Upper lobe of left lung (tissue), 4 donors: ENCODE results near the gene TRAPPC8.

Experiments
- POLR2A ChIP-seq, 4 donors: fragments of 450-650 bp; IDR thresholded peaks; one replicate each; pipeline ENCODE4 v1.5.1; 2016 to 2017; ENCODE audit warnings: antibody characterized with exemption in 4 of 4, mild to moderate bottlenecking in 2 of 4
- POLR2AphosphoS5 ChIP-seq, 2 donors: sonication (generic); formaldehyde crosslinking; IDR thresholded peaks; one replicate each; pipeline ENCODE4 v1.5.1; 2017; ENCODE audit warnings: antibody characterized with exemption in 2 of 2
- TF ChIP-seq, protein P1 (sequence below), 6 experiments: fragments of 450-650 bp in 4 of 6; fragments of 200-600 bp in 2 of 6; sonication (generic) in 2 of 6; IDR thresholded peaks; one replicate each; pipeline ENCODE4 v1.5.1; 2016 to 2019; ENCODE audit warnings: antibody characterized with exemption in 6 of 6

DNA sequence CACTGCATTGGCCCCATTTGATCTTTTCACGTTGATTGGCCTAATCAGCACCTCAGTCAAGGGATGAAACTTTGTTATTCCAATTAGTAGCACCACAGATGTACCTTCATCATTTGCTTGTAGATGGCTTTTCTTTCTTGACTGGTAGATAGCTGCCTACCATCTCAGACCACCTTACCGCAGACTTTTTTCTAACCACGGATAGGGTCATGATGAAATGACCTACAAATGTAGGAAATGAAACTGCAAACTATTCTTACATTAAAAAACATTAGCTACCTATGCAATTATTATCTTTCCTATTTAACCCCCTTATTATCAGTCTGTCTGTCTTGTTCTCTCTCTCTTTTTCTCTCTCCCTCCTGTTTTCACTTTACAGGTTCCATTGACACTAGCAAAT lies 159.9 kb downstream of the TRAPPC8 start:
- TF ChIP-seq, protein P1, sequence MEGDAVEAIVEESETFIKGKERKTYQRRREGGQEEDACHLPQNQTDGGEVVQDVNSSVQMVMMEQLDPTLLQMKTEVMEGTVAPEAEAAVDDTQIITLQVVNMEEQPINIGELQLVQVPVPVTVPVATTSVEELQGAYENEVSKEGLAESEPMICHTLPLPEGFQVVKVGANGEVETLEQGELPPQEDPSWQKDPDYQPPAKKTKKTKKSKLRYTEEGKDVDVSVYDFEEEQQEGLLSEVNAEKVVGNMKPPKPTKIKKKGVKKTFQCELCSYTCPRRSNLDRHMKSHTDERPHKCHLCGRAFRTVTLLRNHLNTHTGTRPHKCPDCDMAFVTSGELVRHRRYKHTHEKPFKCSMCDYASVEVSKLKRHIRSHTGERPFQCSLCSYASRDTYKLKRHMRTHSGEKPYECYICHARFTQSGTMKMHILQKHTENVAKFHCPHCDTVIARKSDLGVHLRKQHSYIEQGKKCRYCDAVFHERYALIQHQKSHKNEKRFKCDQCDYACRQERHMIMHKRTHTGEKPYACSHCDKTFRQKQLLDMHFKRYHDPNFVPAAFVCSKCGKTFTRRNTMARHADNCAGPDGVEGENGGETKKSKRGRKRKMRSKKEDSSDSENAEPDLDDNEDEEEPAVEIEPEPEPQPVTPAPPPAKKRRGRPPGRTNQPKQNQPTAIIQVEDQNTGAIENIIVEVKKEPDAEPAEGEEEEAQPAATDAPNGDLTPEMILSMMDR (IDR thresholded peaks at IDR 0.05), result no peak
- TF ChIP-seq POLR2A (IDR thresholded peaks at IDR 0.05), result no peak
- TF ChIP-seq POLR2AphosphoS5 (IDR thresholded peaks at IDR 0.05), result no peak
